AG04449 (cell line): Measurements from ENCODE around the gene LPP.

Experiments used
- CTCF ChIA-PET: fragments of 350-600 bp; formaldehyde crosslinking; extraction: SDS; loops from one replicate; lab custom pipeline; 2021; ENCODE audit warnings: antibody characterized with exemption; lab: Yijun Ruan, JAX
- POLR2A ChIA-PET: fragments of 400-600, 350-600 bp; formaldehyde crosslinking; extraction: SDS; loops from one replicate; lab custom pipeline; 2020; ENCODE audit warnings: antibody characterized with exemption, inconsistent platforms; lab: Yijun Ruan, JAX
- DNase-seq: peaks from one replicate; pipeline ENCODE4 v3.0.0-alpha.2; 2010; ENCODE audit warnings: low read depth, low spot score
- H3K4me3 ChIP-seq: 2 replicates; pipeline ENCODE4 v1.5.1; 2011; ENCODE audit warnings: low read depth, mild to moderate bottlenecking, control low read depth, low read length
- CTCF ChIP-seq: IDR thresholded peaks from one replicate; pipeline ENCODE4 v1.5.1; 2011; ENCODE audit warnings: mild to moderate bottlenecking, moderate library complexity, low read length, control low read depth, inconsistent platforms; ENCODE audit not compliant: insufficient read depth; ENCODE audit errors: missing control alignments

LPP gene

GRCh38 chr3:188217726-188218125, 63.8 kb downstream of the LPP start:
- TF ChIP-seq CTCF = no peak
- H3K4me3 ChIP-seq = no peak overlapping the region
- CTCF ChIA-PET = interaction anchor here (1.0 to 1.3 kb wide), 2 partner anchors 477 to 479 kb away, joined by 3 to 8 read pairs; no protein-coding TSS in a partner anchor
- DNase-seq = no peak
- POLR2A ChIA-PET = interaction anchor here (0.6 kb wide), 1 partner anchor 476 kb away, joined by 4 read pairs; no protein-coding TSS in a partner anchor

GRCh38 chr3:188218603-188219002, 64.6 kb downstream of the LPP start:
- H3K4me3 ChIP-seq = no peak overlapping the region
- ChIA-PET POLR2A (no interaction called here), CTCF (interaction anchor here (1.3 kb wide), 1 partner anchor 478 kb away, joined by 8 read pairs; no protein-coding TSS in a partner anchor)
- no peak for DNase-seq
- no peak for TF ChIP-seq CTCF

GRCh38 chr3:188219147-188219546, 65.2 kb downstream of the LPP start:
- ChIA-PET CTCF (no interaction called here), POLR2A (no interaction called here)
- H3K4me3 ChIP-seq = no peak overlapping the region
- no peak for TF ChIP-seq CTCF
- no peak for DNase-seq

- CTCF ChIA-PET = interaction anchor here (0.9 to 1.5 kb wide), 2 partner anchors 473 to 479 kb away, joined by 3 to 5 read pairs; no protein-coding TSS in a partner anchor
- POLR2A ChIA-PET = no interaction called here
- no peak for DNase-seq
- H3K4me3 ChIP-seq = no peak overlapping the region
- TF ChIP-seq CTCF = no peak
Observed at GRCh38 chr3:188220097-188220788, 66.3 kb downstream of the LPP start.

- TF ChIP-seq CTCF = no peak
- no peak for DNase-seq
- H3K4me3 ChIP-seq = no peak overlapping the region
- ChIA-PET POLR2A (no interaction called here), CTCF (interaction anchor here (0.9 to 2.3 kb wide), 3 partner anchors 474 to 481 kb away, joined by 3 to 13 read pairs (median 5); no protein-coding TSS in a partner anchor)
Observed at GRCh38 chr3:188220988-188221818, 67.2 kb downstream of the LPP start.

- DNase-seq = no peak
- CTCF ChIA-PET = interaction anchor here (1.4 kb wide), 1 partner anchor 731 kb away, joined by 4 read pairs; no protein-coding TSS in a partner anchor
- TF ChIP-seq CTCF = no peak
- POLR2A ChIA-PET = no interaction called here
- no peak overlapping the region for H3K4me3 ChIP-seq
Observed at GRCh38 chr3:188223936-188224335, 70.0 kb downstream of the LPP start.
